Activated CD4-positive, alpha-beta T cell treated with anti-CD3 and anti-CD28 coated beads, Interleukin-2, amount 10 ng/mL, durations not matched to agents 7 days and 5 days (primary cell): ENCODE results near the gene TRAIP. TPM values are rescaled to one million over a fixed set of nuclear protein-coding genes. Genes with fewer than 3 reads are reported as not detected.
"Not testable (repeated sequence)": the region's sequence is repeated elsewhere in the genome, so short reads cannot be mapped to it uniquely, and the experiment has no call there.

Source experiments
- CTCF ChIA-PET: fragments of 350-600 bp; sonication (Branson Sonifier 250); formaldehyde crosslinking; loops from one replicate; lab custom pipeline; 2021; ENCODE audit warnings: antibody characterized with exemption; lab: Charles Lee
- POLR2A ChIA-PET: fragments of 350-600 bp; sonication (Branson Sonifier 250); formaldehyde crosslinking; loops from one replicate; lab custom pipeline; 2021; ENCODE audit warnings: antibody characterized with exemption; lab: Charles Lee
- DNase-seq: peaks from one replicate; pipeline ENCODE4 v3.0.0-alpha.2; 2020
- H3K27ac Mint-ChIP-seq: one replicate; pipeline ENCODE4 v1.8.0; 2021; ENCODE audit warnings: mild to moderate bottlenecking, moderate library complexity, mixed read lengths
- H3K27me3 Mint-ChIP-seq: one replicate; pipeline ENCODE4 v1.8.0; 2021; ENCODE audit warnings: mixed read lengths
- H3K36me3 Mint-ChIP-seq: one replicate; pipeline ENCODE4 v1.8.0; 2021; ENCODE audit warnings: low read depth, mixed read lengths
- H3K4me1 Mint-ChIP-seq: one replicate; pipeline ENCODE4 v1.8.0; 2021; ENCODE audit warnings: mixed read lengths
- H3K4me3 Mint-ChIP-seq: one replicate; pipeline ENCODE4 v1.8.0; 2021; ENCODE audit warnings: mild to moderate bottlenecking, moderate library complexity, mixed read lengths
- H3K9me3 Mint-ChIP-seq: one replicate; pipeline ENCODE4 v1.8.0; 2021; ENCODE audit warnings: mixed read lengths
- microRNA-seq: library from miRNA; unstranded; fragments of <30 nt; microRNA quantifications from one replicate; pipeline ENCODE4 v1.2.0, GENCODE V29; 2021; ENCODE audit warnings: borderline microRNAs expressed, borderline replicate concordance
- total RNA-seq, 2 experiments: library from RNA; stranded (reverse); gene quantifications; one replicate each; pipeline ENCODE4 v1.2.3, GENCODE V29; 2021

TRAIP gene
- total RNA-seq, 2 experiments from 2014 or later = 30.9 to 31.0 TPM

DNA sequence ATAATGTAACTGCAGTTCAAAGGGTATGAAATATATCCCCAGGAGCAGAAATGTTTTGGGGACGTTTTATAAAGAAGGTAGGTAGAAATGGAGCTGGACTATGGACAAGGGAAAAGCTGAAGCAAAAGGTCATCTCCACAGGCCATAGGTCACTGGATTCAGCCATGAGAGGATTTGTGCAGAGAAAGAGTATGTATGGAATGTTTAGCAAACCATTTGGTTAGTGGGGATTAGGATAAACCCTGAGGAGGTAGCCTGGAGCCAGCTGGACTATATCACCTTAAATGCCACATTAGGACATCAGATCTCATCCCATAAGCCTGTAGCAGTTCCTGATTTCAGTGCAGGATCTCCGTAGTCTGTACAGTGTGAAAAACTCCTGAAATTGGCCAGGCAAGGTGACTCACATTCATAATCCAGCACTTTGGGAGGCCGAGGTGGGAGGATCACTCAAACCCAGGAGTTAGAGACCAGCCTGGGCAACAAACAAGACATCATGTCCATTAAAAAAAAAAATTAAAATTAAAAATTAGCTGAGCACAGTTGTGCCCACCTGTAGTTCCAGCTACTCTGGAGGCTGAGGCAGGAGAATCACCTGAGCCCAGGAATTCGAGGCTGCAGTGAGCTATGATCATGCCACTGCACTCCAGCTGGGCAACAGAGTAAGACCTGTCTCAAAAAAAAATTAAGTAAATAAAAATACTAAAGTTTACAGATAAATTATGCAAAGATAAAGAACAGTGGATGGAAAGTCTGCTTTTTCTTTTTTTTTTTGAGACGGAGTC is 74.8 kb downstream of the TRAIP start:
- CTCF ChIA-PET = interaction anchor here (0.6 to 1.9 kb wide), 4 partner anchors 9 to 75 kb away, joined by 3 to 7 read pairs (median 4); partner anchors contain the start of gene TRAIP

GRCh38 chr3:49780975-49781365 is 75.4 kb downstream of the TRAIP start:
- not testable (repeated sequence) for H3K4me3 Mint-ChIP-seq, H3K27me3 Mint-ChIP-seq, H3K9me3 Mint-ChIP-seq, DNase-seq
- POLR2A ChIA-PET = interaction anchor here (0.5 kb wide), 1 partner anchor 38 kb away, joined by 5 read pairs; no protein-coding TSS in a partner anchor
- peak overlapping the region; percentile 9 for H3K27ac Mint-ChIP-seq
- H3K4me1 Mint-ChIP-seq = peaks cover 26% of the 10 kb centered on the region
- peaks cover 23% of the 10 kb centered on the region for H3K36me3 Mint-ChIP-seq
- CTCF ChIA-PET = interaction anchor here (1.9 kb wide), 1 partner anchor 8 kb away, joined by 4 read pairs; no protein-coding TSS in a partner anchor

More for the DNA sequence above, 74.8 kb downstream of the TRAIP start:
- no peak for DNase-seq
- Mint-ChIP-seq H3K9me3 (no peaks in the 10 kb centered on the region), H3K4me1 (peaks cover 28% of the 10 kb centered on the region), H3K4me3 (no peak overlapping the region), H3K27me3 (no peaks in the 10 kb centered on the region), H3K36me3 (peaks cover 23% of the 10 kb centered on the region), H3K27ac (peak overlapping the region; percentile 9)
- POLR2A ChIA-PET = interaction anchor here (0.5 to 0.7 kb wide), 3 partner anchors 33 to 219 kb away, joined by 4 to 5 read pairs (median 5); no protein-coding TSS in a partner anchor

DNA sequence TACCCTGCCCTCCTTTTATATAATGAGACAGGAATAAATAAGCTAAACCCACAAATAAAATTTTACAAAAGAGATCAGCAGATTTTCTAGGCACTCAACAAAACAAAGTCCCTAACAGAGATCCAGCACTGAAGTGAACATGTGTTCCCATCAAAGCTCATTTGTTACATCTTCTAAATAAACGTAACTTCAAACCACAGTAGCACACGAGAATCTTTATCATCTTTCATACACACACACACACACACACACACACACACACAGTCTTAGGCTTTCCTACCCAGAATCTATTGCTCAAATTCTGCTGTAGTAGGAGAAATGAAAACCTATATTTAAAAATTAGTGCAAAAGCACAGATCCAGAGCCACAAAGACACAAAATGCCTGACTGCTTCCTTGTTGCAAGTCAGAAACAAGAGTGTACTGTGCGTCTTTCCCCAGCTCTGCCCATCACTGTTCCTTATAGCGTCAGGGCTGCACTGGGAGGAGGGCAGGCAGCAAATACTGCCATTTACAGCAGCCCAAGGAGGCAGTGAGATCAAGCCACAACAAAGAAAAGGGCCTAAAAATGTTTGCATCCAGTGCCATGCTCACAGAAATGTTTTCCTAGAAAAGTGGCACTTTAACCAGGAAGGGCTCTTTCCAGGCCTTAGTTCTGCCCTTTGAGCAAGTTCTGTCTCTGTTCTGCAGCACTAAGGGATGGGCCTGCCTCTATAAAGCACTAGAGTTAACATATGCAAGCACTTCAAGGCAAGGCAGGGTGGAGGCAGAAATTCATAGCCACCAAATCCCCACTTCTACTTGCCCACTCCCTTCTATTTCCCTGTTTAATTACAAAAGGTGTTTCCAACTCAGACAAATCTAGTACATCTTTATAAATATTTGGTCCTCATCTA is 76.0 kb downstream of the TRAIP start:
- ChIA-PET CTCF (interaction anchor here (0.6 kb wide), 1 partner anchor 1055 kb away, joined by 3 read pairs; no protein-coding TSS in a partner anchor), POLR2A (no interaction called here)
- Mint-ChIP-seq H3K9me3 (no peaks in the 10 kb centered on the region), H3K4me3 (no peak overlapping the region), H3K27ac (no peak overlapping the region), H3K4me1 (peaks cover 21% of the 10 kb centered on the region), H3K27me3 (no peaks in the 10 kb centered on the region), H3K36me3 (peaks cover 19% of the 10 kb centered on the region)
- no peak for DNase-seq

DNA sequence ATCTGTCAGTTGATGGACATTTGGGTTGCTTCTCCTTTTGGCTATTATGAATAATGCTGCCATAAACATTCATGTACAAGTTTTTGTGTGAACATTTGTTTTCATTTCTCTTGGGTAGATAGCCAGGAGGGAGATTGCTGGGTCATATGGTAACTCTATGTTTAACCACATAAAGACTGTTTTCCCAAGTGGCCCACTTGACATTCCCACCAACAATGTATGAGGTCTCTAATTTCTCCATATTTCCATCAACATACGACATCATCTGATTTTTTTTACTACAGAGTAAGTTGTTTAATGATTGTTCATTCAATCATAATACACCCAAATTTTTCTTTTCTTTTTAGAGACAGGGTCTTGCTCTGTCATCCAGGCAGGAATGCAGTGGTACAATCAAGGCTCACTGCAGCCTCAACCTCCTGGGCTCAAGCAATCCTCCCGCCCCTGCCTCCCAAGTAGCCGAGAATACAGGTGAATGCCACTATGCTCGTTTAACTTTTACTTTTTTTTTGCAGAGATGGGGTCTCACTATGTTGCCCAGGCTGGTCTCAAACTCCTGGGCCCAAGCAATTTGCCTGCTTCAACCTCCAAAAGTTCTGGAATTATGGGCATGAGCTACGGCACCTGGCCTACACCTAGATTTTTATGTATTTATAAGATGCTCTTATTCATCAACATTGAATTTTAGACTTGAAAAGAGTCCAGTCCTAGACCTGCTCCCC is 76.8 kb downstream of the TRAIP start:
- H3K27ac Mint-ChIP-seq = no peak overlapping the region
- H3K9me3 Mint-ChIP-seq = no peaks in the 10 kb centered on the region
- DNase-seq = no peak
- ChIA-PET CTCF (interaction anchor here (1.4 kb wide), 1 partner anchor 44 kb away, joined by 5 read pairs; no protein-coding TSS in a partner anchor), POLR2A (no interaction called here)
- no peak overlapping the region for H3K4me3 Mint-ChIP-seq
- H3K27me3 Mint-ChIP-seq = no peaks in the 10 kb centered on the region
- H3K4me1 Mint-ChIP-seq = peaks cover 17% of the 10 kb centered on the region
- H3K36me3 Mint-ChIP-seq = peaks cover 15% of the 10 kb centered on the region

Small RNA genes lying within 50 kb of the gene (microRNA-seq; reads per million reads assigned to microRNA genes)
- 0.63 reads per million for gene MIR5193

Other genes starting within 250 kb of the TRAIP start
- 100 to 1,000 TPM; 137 TPM for gene APEH, start 182.2 kb downstream of the TRAIP start, total RNA-seq
- 10 to 100 TPM in 1 of 2 experiments, 1 to 10 TPM in 1; 8.4 to 10.0 TPM for gene MST1, start 167.1 kb downstream of the TRAIP start, total RNA-seq
- gene RNF123, start 167.0 kb downstream of the TRAIP start, total RNA-seq = 10 to 100 TPM; 47.5 to 49.2 TPM
- gene AMIGO3, start 136.9 kb downstream of the TRAIP start, total RNA-seq = under 1 TPM in 1 of 2 experiments, not detected in 1; 0.30 TPM
- gene GMPPB, start 132.6 kb downstream of the TRAIP start, total RNA-seq = 10 to 100 TPM; 36.5 to 46.0 TPM
- gene IP6K1, start 70.0 kb downstream of the TRAIP start, total RNA-seq = 10 to 100 TPM; 35.7 to 38.9 TPM
- gene CDHR4, start 56.7 kb downstream of the TRAIP start, total RNA-seq = under 1 TPM in 1 of 2 experiments, not detected in 1; 0.08 TPM
- gene INKA1, start 53.3 kb downstream of the TRAIP start, total RNA-seq = under 1 TPM; 0.46 to 0.60 TPM
- 100 to 1,000 TPM; 249 to 256 TPM for gene UBA7, start 42.6 kb downstream of the TRAIP start, total RNA-seq
- gene CAMKV, start 13.3 kb upstream of the TRAIP start, total RNA-seq = not detected
- 1 to 10 TPM; 4.1 to 5.2 TPM for gene MST1R, start 47.3 kb upstream of the TRAIP start, total RNA-seq
- 10 to 100 TPM; 12.8 to 14.1 TPM for gene MON1A, start 73.2 kb upstream of the TRAIP start, total RNA-seq
- gene RBM6, start 83.6 kb upstream of the TRAIP start, total RNA-seq = 100 to 1,000 TPM in 1 of 2 experiments, 10 to 100 TPM in 1; 87.7 to 105 TPM
- 100 to 1,000 TPM; 212 to 215 TPM for gene RBM5, start 232.4 kb upstream of the TRAIP start, total RNA-seq